Measurements from ENCODE around the gene MOB3B.

- no peak for TF ChIP-seq FEZF1 (tag by site-specific recombination; IDR thresholded peaks at IDR 0.05)
- TF ChIP-seq, protein P1, sequence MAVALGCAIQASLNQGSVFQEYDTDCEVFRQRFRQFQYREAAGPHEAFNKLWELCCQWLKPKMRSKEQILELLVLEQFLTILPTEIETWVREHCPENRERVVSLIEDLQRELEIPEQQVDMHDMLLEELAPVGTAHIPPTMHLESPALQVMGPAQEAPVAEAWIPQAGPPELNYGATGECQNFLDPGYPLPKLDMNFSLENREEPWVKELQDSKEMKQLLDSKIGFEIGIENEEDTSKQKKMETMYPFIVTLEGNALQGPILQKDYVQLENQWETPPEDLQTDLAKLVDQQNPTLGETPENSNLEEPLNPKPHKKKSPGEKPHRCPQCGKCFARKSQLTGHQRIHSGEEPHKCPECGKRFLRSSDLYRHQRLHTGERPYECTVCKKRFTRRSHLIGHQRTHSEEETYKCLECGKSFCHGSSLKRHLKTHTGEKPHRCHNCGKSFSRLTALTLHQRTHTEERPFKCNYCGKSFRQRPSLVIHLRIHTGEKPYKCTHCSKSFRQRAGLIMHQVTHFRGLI (tag by site-specific recombination; IDR thresholded peaks at IDR 0.05) = no peak
- TF ChIP-seq, protein P2, sequence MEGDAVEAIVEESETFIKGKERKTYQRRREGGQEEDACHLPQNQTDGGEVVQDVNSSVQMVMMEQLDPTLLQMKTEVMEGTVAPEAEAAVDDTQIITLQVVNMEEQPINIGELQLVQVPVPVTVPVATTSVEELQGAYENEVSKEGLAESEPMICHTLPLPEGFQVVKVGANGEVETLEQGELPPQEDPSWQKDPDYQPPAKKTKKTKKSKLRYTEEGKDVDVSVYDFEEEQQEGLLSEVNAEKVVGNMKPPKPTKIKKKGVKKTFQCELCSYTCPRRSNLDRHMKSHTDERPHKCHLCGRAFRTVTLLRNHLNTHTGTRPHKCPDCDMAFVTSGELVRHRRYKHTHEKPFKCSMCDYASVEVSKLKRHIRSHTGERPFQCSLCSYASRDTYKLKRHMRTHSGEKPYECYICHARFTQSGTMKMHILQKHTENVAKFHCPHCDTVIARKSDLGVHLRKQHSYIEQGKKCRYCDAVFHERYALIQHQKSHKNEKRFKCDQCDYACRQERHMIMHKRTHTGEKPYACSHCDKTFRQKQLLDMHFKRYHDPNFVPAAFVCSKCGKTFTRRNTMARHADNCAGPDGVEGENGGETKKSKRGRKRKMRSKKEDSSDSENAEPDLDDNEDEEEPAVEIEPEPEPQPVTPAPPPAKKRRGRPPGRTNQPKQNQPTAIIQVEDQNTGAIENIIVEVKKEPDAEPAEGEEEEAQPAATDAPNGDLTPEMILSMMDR (tag by site-specific recombination; IDR thresholded peaks at IDR 0.05) = no peak
- no peak for TF ChIP-seq ZNF792 (tag by site-specific recombination; IDR thresholded peaks at IDR 0.05)
- no peak for TF ChIP-seq ZNF24 (tag by site-specific recombination; IDR thresholded peaks at IDR 0.05)
- no peak for TF ChIP-seq KLF7 (tag by site-specific recombination; IDR thresholded peaks at IDR 0.05; ENCODE audit: borderline replicate concordance)
- no peak for TF ChIP-seq SP2 (tag by site-specific recombination; IDR thresholded peaks at IDR 0.05)
- TF ChIP-seq ZBTB17 (tag by site-specific recombination; IDR thresholded peaks at IDR 0.05) = no peak
- no peak for TF ChIP-seq ZNF274 (IDR thresholded peaks at IDR 0.05; ENCODE audit: low read length)
- TF ChIP-seq ZNF274 (tag by site-specific recombination; IDR thresholded peaks at IDR 0.05; ENCODE audit: borderline replicate concordance) = no peak
- TF ChIP-seq ZNF776 (tag by site-specific recombination; IDR thresholded peaks at IDR 0.05; ENCODE audit: borderline replicate concordance) = no peak
- TF ChIP-seq ZNF561 (tag by site-specific recombination; IDR thresholded peaks at IDR 0.05; ENCODE audit: borderline replicate concordance) = no peak
- TF ChIP-seq ZNF239 (tag by site-specific recombination; IDR thresholded peaks at IDR 0.05) = no peak
Measured at GRCh38 chr9:27358007-27358406, 171.6 kb downstream of the MOB3B start.

Measured in HEK293 (cell line).